ENCODE measurements around the gene FAM162A.

FAM162A gene, protein sequence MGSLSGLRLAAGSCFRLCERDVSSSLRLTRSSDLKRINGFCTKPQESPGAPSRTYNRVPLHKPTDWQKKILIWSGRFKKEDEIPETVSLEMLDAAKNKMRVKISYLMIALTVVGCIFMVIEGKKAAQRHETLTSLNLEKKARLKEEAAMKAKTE

DNA sequence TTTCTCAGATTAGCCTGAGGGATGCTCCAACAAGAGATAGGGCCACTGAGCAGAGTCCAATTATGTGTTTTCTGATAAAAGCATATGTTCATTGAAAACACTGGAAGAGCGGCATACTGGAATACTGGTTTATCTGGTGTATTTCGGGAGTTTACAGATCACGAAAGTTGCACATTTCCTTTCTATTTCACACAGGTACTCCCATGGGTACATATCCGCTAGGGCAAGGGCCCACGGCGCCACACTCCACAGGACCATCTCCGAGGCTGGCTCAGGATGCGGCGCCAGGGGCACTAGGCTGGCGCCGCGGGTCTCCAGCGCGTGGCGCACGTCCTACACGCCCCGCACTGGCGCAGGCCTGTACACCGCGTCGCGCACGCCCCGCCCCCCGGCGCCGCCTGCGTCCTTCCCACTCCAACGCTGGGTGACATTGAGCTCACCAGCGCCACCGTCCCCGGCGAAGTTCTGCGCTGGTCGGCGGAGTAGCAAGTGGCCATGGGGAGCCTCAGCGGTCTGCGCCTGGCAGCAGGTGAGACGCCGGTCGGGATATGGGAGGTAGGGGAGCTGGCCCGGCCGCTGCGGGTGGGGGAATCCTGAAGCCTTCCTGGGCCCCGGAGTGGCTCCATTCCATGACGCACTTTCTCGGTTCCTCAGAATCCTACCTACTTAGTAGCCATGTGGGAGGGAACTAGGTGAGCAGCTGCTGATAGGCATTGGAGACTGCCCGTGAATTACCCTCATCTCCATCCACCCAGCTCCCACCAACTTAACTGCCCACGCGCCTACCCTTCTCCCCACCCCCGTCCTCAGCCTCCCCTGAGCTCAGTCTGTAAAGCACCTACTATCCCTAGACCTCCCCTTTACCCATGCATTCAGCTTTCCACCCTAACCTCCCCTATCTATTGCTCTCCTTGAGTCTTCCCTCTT lies at the start of gene FAM162A:
Gene FAM162A, plus strand, starts transcription at position 412 of the 927 bp plus-strand sequence. Its CDS starts 84 bp downstream, at position 496.
- H3K36me3 Mint-ChIP-seq (ENCODE audit: low read depth): no peaks in the 10 kb centered on the region
- H3K27me3 Mint-ChIP-seq (ENCODE audit: low read depth): no peaks in the 10 kb centered on the region
- H3K4me3 Mint-ChIP-seq: peak within 1 kb of the TSS; percentile 94 to 96 (median 95)
- H3K9me3 Mint-ChIP-seq: no peaks in the 10 kb centered on the region
- peaks cover 26% of the 10 kb centered on the region for H3K4me1 Mint-ChIP-seq
- peak within 1 kb of the TSS; percentile 88 to 95 (median 90) for H3K27ac Mint-ChIP-seq
- TF ChIP-seq, protein P1, sequence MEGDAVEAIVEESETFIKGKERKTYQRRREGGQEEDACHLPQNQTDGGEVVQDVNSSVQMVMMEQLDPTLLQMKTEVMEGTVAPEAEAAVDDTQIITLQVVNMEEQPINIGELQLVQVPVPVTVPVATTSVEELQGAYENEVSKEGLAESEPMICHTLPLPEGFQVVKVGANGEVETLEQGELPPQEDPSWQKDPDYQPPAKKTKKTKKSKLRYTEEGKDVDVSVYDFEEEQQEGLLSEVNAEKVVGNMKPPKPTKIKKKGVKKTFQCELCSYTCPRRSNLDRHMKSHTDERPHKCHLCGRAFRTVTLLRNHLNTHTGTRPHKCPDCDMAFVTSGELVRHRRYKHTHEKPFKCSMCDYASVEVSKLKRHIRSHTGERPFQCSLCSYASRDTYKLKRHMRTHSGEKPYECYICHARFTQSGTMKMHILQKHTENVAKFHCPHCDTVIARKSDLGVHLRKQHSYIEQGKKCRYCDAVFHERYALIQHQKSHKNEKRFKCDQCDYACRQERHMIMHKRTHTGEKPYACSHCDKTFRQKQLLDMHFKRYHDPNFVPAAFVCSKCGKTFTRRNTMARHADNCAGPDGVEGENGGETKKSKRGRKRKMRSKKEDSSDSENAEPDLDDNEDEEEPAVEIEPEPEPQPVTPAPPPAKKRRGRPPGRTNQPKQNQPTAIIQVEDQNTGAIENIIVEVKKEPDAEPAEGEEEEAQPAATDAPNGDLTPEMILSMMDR (IDR thresholded peaks at IDR 0.05; ENCODE audit: unreplicated experiment in 3 of 3): peak; percentile 57 to 67 (median 58)

DNA sequence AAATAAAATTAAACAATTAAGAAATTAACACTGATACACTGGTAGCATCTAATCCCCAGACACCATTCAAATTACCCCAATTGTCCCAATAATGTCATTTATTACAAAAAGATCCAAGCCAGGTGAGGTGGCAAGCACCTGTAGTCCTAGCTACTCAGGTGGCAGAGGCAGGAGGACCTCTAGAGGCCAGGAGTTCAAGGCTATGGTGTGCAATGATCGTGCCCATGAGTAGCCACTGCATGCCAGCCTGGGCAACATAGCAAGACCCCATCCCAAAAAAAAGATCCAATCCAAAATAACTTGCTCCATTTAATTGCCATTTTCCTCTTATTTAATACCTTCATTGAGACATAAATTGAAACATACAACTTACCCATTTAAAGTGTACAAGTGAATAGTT lies 41.2 kb upstream of the FAM162A start:
- peaks cover 7% of the 10 kb centered on the region for H3K9me3 Mint-ChIP-seq
- no peaks in the 10 kb centered on the region for H3K4me1 Mint-ChIP-seq
- H3K36me3 Mint-ChIP-seq (ENCODE audit: low read depth): no peaks in the 10 kb centered on the region
- H3K27ac Mint-ChIP-seq: no peak overlapping the region
- TF ChIP-seq, protein P1 (IDR thresholded peaks at IDR 0.05; ENCODE audit: unreplicated experiment in 3 of 3): no peak
- no peaks in the 10 kb centered on the region for H3K27me3 Mint-ChIP-seq (ENCODE audit: low read depth)
- no peak overlapping the region for H3K4me3 Mint-ChIP-seq

DNA sequence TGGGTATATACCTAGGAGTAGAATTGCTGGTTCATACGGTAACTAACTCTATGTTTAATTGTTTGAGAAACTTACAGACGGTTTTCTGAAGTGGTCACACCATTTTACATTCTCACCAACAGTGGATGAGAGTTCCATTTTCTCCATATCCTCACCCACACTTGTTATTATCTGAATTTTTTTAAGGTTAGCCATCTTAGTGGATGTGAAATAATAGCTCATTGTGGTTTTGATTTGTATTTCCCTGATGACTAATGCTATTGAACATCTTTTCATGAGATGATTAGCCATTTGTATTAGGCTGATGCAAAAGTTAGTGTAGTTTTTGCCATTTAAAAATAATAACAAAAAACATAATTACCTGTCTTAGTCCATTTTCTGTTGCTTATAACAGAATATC lies 40.3 kb upstream of the FAM162A start:
- no peaks in the 10 kb centered on the region for H3K4me1 Mint-ChIP-seq
- H3K27ac Mint-ChIP-seq: no peak overlapping the region
- no peaks in the 10 kb centered on the region for H3K36me3 Mint-ChIP-seq (ENCODE audit: low read depth)
- H3K27me3 Mint-ChIP-seq (ENCODE audit: low read depth): no peaks in the 10 kb centered on the region
- H3K4me3 Mint-ChIP-seq: no peak overlapping the region
- TF ChIP-seq, protein P1 (IDR thresholded peaks at IDR 0.05; ENCODE audit: unreplicated experiment in 3 of 3): no peak
- peaks cover 9% of the 10 kb centered on the region for H3K9me3 Mint-ChIP-seq

DNA sequence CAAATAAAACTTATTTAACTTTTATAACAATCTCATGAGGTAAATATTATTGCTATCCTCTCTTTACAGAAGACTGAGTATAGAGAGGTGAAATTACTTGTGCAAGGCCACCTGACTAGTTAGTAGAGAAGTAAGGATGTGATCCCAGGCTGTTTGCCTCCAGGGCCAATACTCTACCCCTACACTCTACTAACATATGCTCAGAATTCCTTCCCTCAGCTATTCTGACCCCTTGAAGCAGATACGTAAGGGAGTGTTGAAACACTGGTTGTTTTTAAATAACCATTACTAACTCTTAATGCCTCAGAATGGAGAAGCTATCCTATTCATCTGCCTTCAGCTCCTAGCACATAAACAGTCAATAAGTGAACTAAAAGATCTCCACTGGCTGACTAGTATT lies 34.8 kb upstream of the FAM162A start:
- Mint-ChIP-seq H3K4me3 (no peak overlapping the region), H3K4me1 (no peaks in the 10 kb centered on the region), H3K36me3 (ENCODE audit: low read depth) (no peaks in the 10 kb centered on the region), H3K27me3 (ENCODE audit: low read depth) (no peaks in the 10 kb centered on the region), H3K27ac (no peak overlapping the region), H3K9me3 (peaks cover 5% of the 10 kb centered on the region)
- TF ChIP-seq, protein P1 (IDR thresholded peaks at IDR 0.05; ENCODE audit: unreplicated experiment in 3 of 3): no peak

DNA sequence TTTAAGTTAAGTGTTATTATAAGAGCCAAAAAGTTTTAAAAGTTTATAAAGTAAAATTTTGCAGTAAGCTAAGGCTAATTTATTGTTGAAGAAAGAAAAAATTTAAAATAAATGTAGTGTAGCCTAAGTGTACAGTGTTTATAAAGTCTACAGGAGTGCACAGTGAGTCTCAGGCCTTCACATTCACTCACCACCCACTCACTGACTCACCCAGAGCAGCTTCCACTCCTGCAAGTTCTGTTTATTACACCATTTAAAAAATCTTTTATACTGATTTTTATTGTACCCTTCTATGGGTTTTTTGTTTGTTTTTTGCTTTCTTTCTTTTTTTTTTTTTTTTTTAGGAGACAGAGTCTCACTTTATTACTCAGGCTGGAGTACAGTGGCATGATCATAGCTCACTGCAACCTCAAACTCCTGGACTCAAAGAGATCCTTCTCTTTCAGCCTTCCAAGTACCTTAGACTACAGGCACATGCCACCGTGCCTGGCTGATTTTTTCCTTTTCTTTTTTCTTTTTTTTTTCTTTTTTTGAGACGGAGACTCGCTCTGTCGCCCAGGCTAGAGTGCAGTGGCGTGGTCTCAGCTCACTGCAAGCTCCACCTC lies 33.1 kb upstream of the FAM162A start:
- no peaks in the 10 kb centered on the region for H3K4me1 Mint-ChIP-seq
- TF ChIP-seq, protein P1 (IDR thresholded peaks at IDR 0.05; ENCODE audit: unreplicated experiment in 3 of 3): no peak
- H3K27ac Mint-ChIP-seq: no peak overlapping the region
- H3K27me3 Mint-ChIP-seq (ENCODE audit: low read depth): no peaks in the 10 kb centered on the region
- H3K9me3 Mint-ChIP-seq: peaks cover 5% of the 10 kb centered on the region
- H3K36me3 Mint-ChIP-seq (ENCODE audit: low read depth): no peaks in the 10 kb centered on the region
- H3K4me3 Mint-ChIP-seq: no peak overlapping the region

All from nephron (organoid).